Measurements from ENCODE around the gene ITPR3.
A peak's percentile ranks its signal among the peaks of the same experiment; 100 is the strongest.

Gene ITPR3

DNA sequence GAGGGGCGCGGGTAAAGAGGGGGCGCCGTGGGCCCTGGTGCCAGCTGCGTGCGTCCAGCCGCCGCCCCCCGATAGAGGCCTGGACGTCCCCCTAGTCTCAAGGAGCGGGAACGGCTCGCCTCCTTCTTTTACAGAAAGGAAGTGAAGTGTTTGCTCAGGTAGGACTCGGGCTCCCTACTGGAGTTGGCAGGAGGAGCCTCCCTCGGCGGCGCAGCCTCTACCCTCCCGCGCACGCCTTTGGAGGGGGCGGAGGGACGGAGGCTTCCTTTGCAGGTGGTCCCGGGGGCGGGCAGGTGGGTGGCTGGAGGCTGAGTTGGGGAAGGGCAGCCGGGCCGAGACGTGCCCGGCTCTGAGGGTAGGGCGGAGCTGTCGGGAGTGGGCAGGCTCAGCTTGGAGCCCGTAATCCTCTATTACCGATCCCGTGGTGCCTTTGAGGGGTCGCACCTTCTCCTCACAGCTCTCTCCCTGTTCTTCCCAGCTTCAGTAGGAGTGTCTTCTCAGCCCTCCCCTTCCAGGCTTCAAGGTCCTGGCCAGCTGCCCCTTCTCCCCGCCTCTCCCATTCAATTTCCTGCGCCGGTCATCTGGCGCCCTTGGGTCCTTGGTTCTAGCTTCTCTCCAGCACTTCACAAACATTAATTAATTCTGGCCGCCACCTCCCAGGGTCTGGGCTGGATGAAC is 728 bp downstream of the ITPR3 start:
- Histone ChIP-seq H3K9ac (ENCODE audit: low read length) (peak overlapping the region; percentile 100), H3K36me3 (ENCODE audit: insufficient read depth, low read length) (peaks cover 19% of the 10 kb centered on the region; the same call in 1 of the 2 replicates), H4K20me1 (ENCODE audit: insufficient read depth, low read length) (no peaks in the 10 kb centered on the region), H3K4me1 (ENCODE audit: insufficient read depth, low read length, severe bottlenecking) (peaks cover 62% of the 10 kb centered on the region), H3K9me2 (ENCODE audit: low read depth, low read length) (no peaks in the 10 kb centered on the region), H3F3A (ENCODE audit: insufficient read depth, low read length) (no peaks in the 10 kb centered on the region), H3K27me3 (ENCODE audit: insufficient read depth, low read length) (no peaks in the 10 kb centered on the region), H3K79me2 (ENCODE audit: insufficient read depth, low read length) (0 out of 2 replicates have a peak, but pooled peaks cover 10% of the 10 kb centered on the region), H3K4me3 (ENCODE audit: low read depth, low read length, poor library complexity, severe bottlenecking) (peak overlapping the region; percentile 100), H3K9me3 (ENCODE audit: low read length) (no peaks in the 10 kb centered on the region), H2AFZ (ENCODE audit: low read length) (no peak overlapping the region), H3K4me2 (ENCODE audit: low read length) (peak overlapping the region; percentile 93), H3K27ac (ENCODE audit: low read depth, low read length, poor library complexity, severe bottlenecking) (peak overlapping the region; percentile 78)
- TF ChIP-seq EZH2 (IDR thresholded peaks at IDR 0.05; ENCODE audit: borderline replicate concordance, low read length) (no peak), CTCF (IDR thresholded peaks at IDR 0.05; ENCODE audit: low read length) (no peak)

DNA sequence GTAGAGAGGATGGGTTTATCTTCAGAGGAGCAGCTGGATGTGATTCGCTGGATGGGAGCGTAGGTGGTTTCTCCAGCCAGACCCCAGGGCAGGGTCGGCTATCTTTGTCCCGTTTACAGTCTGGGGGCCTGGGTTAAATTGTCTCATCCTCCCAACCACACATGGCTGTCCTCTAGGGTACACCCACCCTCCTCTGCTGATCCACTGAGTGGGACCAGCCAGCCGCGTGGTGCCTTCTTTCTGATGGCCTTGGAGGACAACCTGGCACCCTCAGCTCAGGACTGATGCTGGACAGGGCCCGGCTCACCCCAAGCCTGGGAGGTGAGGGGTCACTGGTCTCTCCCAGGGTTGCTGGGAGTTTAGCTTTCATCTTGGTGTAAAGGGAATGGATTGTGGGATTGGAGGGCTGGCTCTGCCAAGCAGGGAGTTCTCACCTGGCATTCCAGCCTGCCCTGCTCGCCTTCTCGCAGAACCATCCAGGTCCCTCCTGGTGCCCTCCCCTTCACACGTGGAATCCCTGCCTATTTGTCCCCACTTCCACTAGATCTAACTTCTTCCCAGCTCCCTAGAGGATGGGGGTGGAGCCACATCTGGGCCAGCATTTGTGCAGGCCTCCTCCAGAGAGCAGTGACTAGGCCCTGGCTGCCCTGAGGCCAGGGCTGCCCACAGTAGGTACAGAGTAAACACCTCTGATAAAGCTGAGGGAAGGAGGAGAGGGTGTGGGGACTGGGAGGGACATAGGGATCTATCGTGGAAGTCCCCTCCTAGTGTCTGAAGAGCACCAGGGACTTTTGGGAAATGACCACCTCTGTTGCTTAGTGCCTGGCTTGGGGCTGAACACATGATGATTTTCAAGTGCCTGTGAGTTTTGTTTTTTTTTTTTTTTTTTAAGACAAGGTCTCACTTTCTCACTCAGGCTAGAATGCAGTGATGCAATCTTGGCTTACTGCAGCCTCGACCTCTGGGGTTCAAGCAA is 1.6 kb downstream of the ITPR3 start:
- Histone ChIP-seq H3K27me3 (ENCODE audit: insufficient read depth, low read length) (no peaks in the 10 kb centered on the region), H2AFZ (ENCODE audit: low read length) (no peak overlapping the region), H3K4me2 (ENCODE audit: low read length) (peak overlapping the region; percentile 93), H3K9me2 (ENCODE audit: low read depth, low read length) (no peaks in the 10 kb centered on the region), H3K9ac (ENCODE audit: low read length) (peak overlapping the region; percentile 100), H3K9me3 (ENCODE audit: low read length) (no peaks in the 10 kb centered on the region), H3K79me2 (ENCODE audit: insufficient read depth, low read length) (0 out of 2 replicates have a peak, but pooled peaks cover 10% of the 10 kb centered on the region), H3K36me3 (ENCODE audit: insufficient read depth, low read length) (peaks cover 24% of the 10 kb centered on the region; the same call in 1 of the 2 replicates), H3K27ac (ENCODE audit: low read depth, low read length, poor library complexity, severe bottlenecking) (peak overlapping the region; percentile 78), H4K20me1 (ENCODE audit: insufficient read depth, low read length) (no peaks in the 10 kb centered on the region), H3K4me3 (ENCODE audit: low read depth, low read length, poor library complexity, severe bottlenecking) (peak overlapping the region; percentile 100), H3K4me1 (ENCODE audit: insufficient read depth, low read length, severe bottlenecking) (peaks cover 71% of the 10 kb centered on the region), H3F3A (ENCODE audit: insufficient read depth, low read length) (no peaks in the 10 kb centered on the region)
- TF ChIP-seq EZH2 (IDR thresholded peaks at IDR 0.05; ENCODE audit: borderline replicate concordance, low read length) (no peak), CTCF (IDR thresholded peaks at IDR 0.05; ENCODE audit: low read length) (no peak)

GRCh38 chr6:33623895-33624381 is 2.8 kb downstream of the ITPR3 start:
- no peaks in the 10 kb centered on the region for H3K9me3 ChIP-seq (ENCODE audit: low read length)
- no peak overlapping the region for H2AFZ ChIP-seq (ENCODE audit: low read length)
- H3K4me2 ChIP-seq (ENCODE audit: low read length), result peak overlapping the region; percentile 93; the same call in 1 of the 2 replicates
- no peak for TF ChIP-seq CTCF (IDR thresholded peaks at IDR 0.05; ENCODE audit: low read length)
- no peak for TF ChIP-seq EZH2 (IDR thresholded peaks at IDR 0.05; ENCODE audit: borderline replicate concordance, low read length)
- H3F3A ChIP-seq (ENCODE audit: insufficient read depth, low read length), result no peaks in the 10 kb centered on the region
- H3K4me1 ChIP-seq (ENCODE audit: insufficient read depth, low read length, severe bottlenecking), result peaks cover 83% of the 10 kb centered on the region
- peak overlapping the region; percentile 21; the same call in 1 of the 2 replicates for H3K9ac ChIP-seq (ENCODE audit: low read length)
- H3K4me3 ChIP-seq (ENCODE audit: low read depth, low read length, poor library complexity, severe bottlenecking), result peak overlapping the region; percentile 100
- H4K20me1 ChIP-seq (ENCODE audit: insufficient read depth, low read length), result no peaks in the 10 kb centered on the region
- peaks cover 24% of the 10 kb centered on the region; the same call in 1 of the 2 replicates for H3K36me3 ChIP-seq (ENCODE audit: insufficient read depth, low read length)
- H3K9me2 ChIP-seq (ENCODE audit: low read depth, low read length), result no peaks in the 10 kb centered on the region
- 0 out of 2 replicates have a peak, but pooled peaks cover 10% of the 10 kb centered on the region for H3K79me2 ChIP-seq (ENCODE audit: insufficient read depth, low read length)
- peak overlapping the region; percentile 78 for H3K27ac ChIP-seq (ENCODE audit: low read depth, low read length, poor library complexity, severe bottlenecking)
- H3K27me3 ChIP-seq (ENCODE audit: insufficient read depth, low read length), result no peaks in the 10 kb centered on the region
